Calu3 (cell line): ENCODE data around the gene FANCI. TPM values are rescaled to one million over a fixed set of nuclear protein-coding genes. Genes with fewer than 3 reads are reported as not detected.

Experiments used
- BruUV-seq: library from RNA; stranded (reverse); fragments of 400-500 nt; replicated peaks from 2 replicates; lab custom pipeline; 2021; lab: Mats Ljungman, UMichigan
- CTCF ChIA-PET: fragments of 300-600 bp; sonication (Branson Sonifier 250); formaldehyde crosslinking; loops from one replicate; lab custom pipeline; 2022; ENCODE audit warnings: antibody characterized with exemption; lab: Charles Lee
- DNase-seq: peaks from one replicate; pipeline ENCODE4 v3.0.0; 2022
- H3K27ac Mint-ChIP-seq: one replicate; pipeline ENCODE4 v1.8.0; 2022; ENCODE audit warnings: mixed read lengths; ENCODE audit not compliant: unreplicated experiment
- H3K27me3 Mint-ChIP-seq: one replicate; pipeline ENCODE4 v1.8.0; 2022; ENCODE audit warnings: mixed read lengths; ENCODE audit not compliant: unreplicated experiment
- H3K36me3 Mint-ChIP-seq: one replicate; pipeline ENCODE4 v1.8.0; 2022; ENCODE audit warnings: mild to moderate bottlenecking, moderate library complexity, mixed read lengths; ENCODE audit not compliant: insufficient read depth, unreplicated experiment
- H3K4me1 Mint-ChIP-seq: one replicate; pipeline ENCODE4 v1.8.0; 2022; ENCODE audit warnings: mild to moderate bottlenecking, low read depth, mixed read lengths; ENCODE audit not compliant: unreplicated experiment
- H3K4me3 Mint-ChIP-seq: one replicate; pipeline ENCODE4 v1.8.0; 2022; ENCODE audit warnings: mild to moderate bottlenecking, low read depth, moderate library complexity, mixed read lengths; ENCODE audit not compliant: unreplicated experiment
- H3K9me3 Mint-ChIP-seq: one replicate; pipeline ENCODE4 v1.8.0; 2022; ENCODE audit warnings: low read depth, mixed read lengths; ENCODE audit not compliant: unreplicated experiment
- CTCF ChIP-seq: fragments of 200-600 bp; IDR thresholded peaks from one replicate; pipeline ENCODE4 v1.8.0; 2022; ENCODE audit warnings: antibody characterized with exemption; ENCODE audit not compliant: unreplicated experiment
- intact Hi-C: fragments of 100-400 bp; cut with micrococcal nuclease; formaldehyde crosslinking; loops from one replicate; pipeline ENCODE4 v1.10.0; 2022; ENCODE audit not compliant: unreplicated experiment
- total RNA-seq: library from RNA; stranded (reverse); gene quantifications from 2 replicates; pipeline ENCODE4 v1.2.3, GENCODE V29; 2022

The FANCI gene
- total RNA-seq, 1 experiment from 2014 or later: 138 TPM

- peaks cover 7% of the 10 kb centered on the region for H3K4me1 Mint-ChIP-seq
- no peak for TF ChIP-seq CTCF
- CTCF ChIA-PET: interaction anchor here (0.5 to 0.7 kb wide), 3 partner anchors 19 to 326 kb away, joined by 3 to 5 read pairs (median 5); no protein-coding TSS in a partner anchor
- no peak overlapping the region for H3K27ac Mint-ChIP-seq
- no peaks in the 10 kb centered on the region for H3K9me3 Mint-ChIP-seq
- H3K27me3 Mint-ChIP-seq: peaks cover 45% of the 10 kb centered on the region
- no TSS peak for BruUV-seq
- H3K36me3 Mint-ChIP-seq: no peaks in the 10 kb centered on the region
- H3K4me3 Mint-ChIP-seq: no peak overlapping the region
- DNase-seq: no peak
- intact Hi-C loops: no loop called here
Observed at GRCh38 chr15:89211678-89212170, 32.1 kb upstream of the FANCI start.

- Mint-ChIP-seq H3K36me3 (no peaks in the 10 kb centered on the region), H3K27ac (no peak overlapping the region), H3K27me3 (peaks cover 47% of the 10 kb centered on the region), H3K9me3 (no peaks in the 10 kb centered on the region), H3K4me1 (no peaks in the 10 kb centered on the region), H3K4me3 (no peak overlapping the region)
- intact Hi-C loops: no loop called here
- BruUV-seq: no TSS peak
- no peak for TF ChIP-seq CTCF
- CTCF ChIA-PET: interaction anchor here (0.6 to 0.9 kb wide), 2 partner anchors 9 to 29 kb away, joined by 4 read pairs; no protein-coding TSS in a partner anchor
- DNase-seq: no peak
Observed at GRCh38 chr15:89215627-89216026, 28.2 kb upstream of the FANCI start.

- CTCF ChIA-PET: no interaction called here
- Mint-ChIP-seq H3K36me3 (no peaks in the 10 kb centered on the region), H3K4me1 (no peaks in the 10 kb centered on the region), H3K27ac (no peak overlapping the region), H3K9me3 (no peaks in the 10 kb centered on the region), H3K27me3 (peaks cover 36% of the 10 kb centered on the region), H3K4me3 (no peak overlapping the region)
- BruUV-seq: no TSS peak
- no peak for DNase-seq
- no peak for TF ChIP-seq CTCF
- intact Hi-C loops: no loop called here
Observed at GRCh38 chr15:89217031-89217430, 26.7 kb upstream of the FANCI start.

GRCh38 chr15:89217686-89218376 is 25.9 kb upstream of the FANCI start:
- CTCF ChIA-PET: no interaction called here
- Mint-ChIP-seq H3K9me3 (no peaks in the 10 kb centered on the region), H3K27ac (no peak overlapping the region), H3K27me3 (peaks cover 36% of the 10 kb centered on the region), H3K4me3 (no peak overlapping the region), H3K4me1 (no peaks in the 10 kb centered on the region), H3K36me3 (no peaks in the 10 kb centered on the region)
- no peak for TF ChIP-seq CTCF
- BruUV-seq: no TSS peak
- intact Hi-C loops: no loop called here
- DNase-seq: no peak
